Sigmoid colon (tissue), 7 donors: ENCODE measurements around the gene CUX1. TPM values are rescaled to one million over a fixed set of nuclear protein-coding genes. Genes with fewer than 3 reads are reported as not detected.

Experiments used
- DNase-seq: peaks from one replicate; pipeline ENCODE4 v3.0.0-alpha.2; 2019
- H3K27ac ChIP-seq, 4 donors: fragments of 200-600 bp; sonication (generic); one replicate each; pipeline ENCODE4 v1.5.1; 2016 to 2019; ENCODE audit warnings: mild to moderate bottlenecking in 1 of 4
- H3K27me3 ChIP-seq, 3 donors: fragments of 200-600 bp; sonication (generic); one replicate each; pipeline ENCODE4 v1.5.1; 2019; ENCODE audit warnings: mild to moderate bottlenecking in 1 of 3
- H3K36me3 ChIP-seq, 4 donors: fragments of 200-600 bp; sonication (generic); one replicate each; pipeline ENCODE4 v1.5.1; 2016 to 2019
- H3K4me1 ChIP-seq, 4 donors: fragments of 200-600 bp; sonication (generic); one replicate each; pipeline ENCODE4 v1.5.1; 2017 to 2019
- H3K4me3 ChIP-seq, 4 donors: fragments of 200-600 bp; sonication (generic); one replicate each; pipeline ENCODE4 v1.5.1; 2017 to 2019; ENCODE audit warnings: mild to moderate bottlenecking in 2 of 4, moderate library complexity in 1 of 4
- H3K9me3 ChIP-seq, 4 donors: fragments of 200-600 bp in 3 of 4; sonication (generic) in 3 of 4; one replicate each; pipeline versions ENCODE4 v1.5.1 to v1.6.1; 2013 to 2019
- EP300 ChIP-seq, 4 donors: sonication (generic); formaldehyde crosslinking; IDR thresholded peaks; one replicate each; pipeline ENCODE4 v1.6.1; 2017; ENCODE audit warnings: antibody characterized with exemption in 4 of 4
- POLR2A ChIP-seq, 2 donors: fragments of 450-650 bp; IDR thresholded peaks; one replicate each; pipeline ENCODE4 v1.6.1; 2016; ENCODE audit warnings: antibody characterized with exemption in 2 of 2, mild to moderate bottlenecking in 2 of 2, moderate library complexity in 2 of 2
- POLR2AphosphoS5 ChIP-seq, 4 donors: sonication (generic); formaldehyde crosslinking; IDR thresholded peaks; one replicate each; pipeline ENCODE4 v1.6.1; 2017; ENCODE audit warnings: antibody characterized with exemption in 4 of 4
- WGBS, 2 donors: extraction: QIAGEN DNeasy Blood & Tissue Kit; methylation state at CpG; one replicate each; pipeline ENCODE4 v1.1.7; 2013; 5-methylcytosine and 5-hydroxymethylcytosine counted together
- intact Hi-C: fragments of 100-400 bp; cut with DNase I; formaldehyde crosslinking; loops from one replicate; pipeline ENCODE4 v1.15.1; 2023
- polyA plus RNA-seq, 3 donors: library from polyadenylated mRNA; stranded (reverse); fragments of 200-250 nt; gene quantifications; one replicate each; pipeline ENCODE4 v1.2.3, GENCODE V29; 2013
- total RNA-seq, 4 donors: library from RNA; depleted of rRNA; stranded (reverse); fragments of >200 nt; gene quantifications; one replicate each; pipeline ENCODE4 v1.1.0, GENCODE V29; 2016
- TF ChIP-seq, protein P1 (sequence below), 4 experiments: fragments of 450-650 bp in 3 of 4; fragments of 200-600 bp in 1 of 4; IDR thresholded peaks; one replicate each; pipeline ENCODE4 v1.5.1; 2016 to 2019; ENCODE audit warnings: antibody characterized with exemption in 4 of 4, mild to moderate bottlenecking in 3 of 4, moderate library complexity in 2 of 4
- donor health status: healthy with polysubstance abuse.
- donor health status: Bipolar disorder and iron deficiency.
- donor health status: healthy.

Gene CUX1
- total and polyA plus RNA-seq, 7 donors = 46.7 to 127 (median 49.9) TPM

- H3K9me3 ChIP-seq = no peaks in the 10 kb centered on the region
- no peak overlapping the region for H3K4me3 ChIP-seq
- intact Hi-C loops = no loop called here
- no peaks in the 10 kb centered on the region for H3K36me3 ChIP-seq
- no peaks in the 10 kb centered on the region for H3K27me3 ChIP-seq
- no peak for TF ChIP-seq POLR2A (IDR thresholded peaks at IDR 0.05)
- TF ChIP-seq POLR2AphosphoS5 (IDR thresholded peaks at IDR 0.05) = no peak
- TF ChIP-seq, protein P1, sequence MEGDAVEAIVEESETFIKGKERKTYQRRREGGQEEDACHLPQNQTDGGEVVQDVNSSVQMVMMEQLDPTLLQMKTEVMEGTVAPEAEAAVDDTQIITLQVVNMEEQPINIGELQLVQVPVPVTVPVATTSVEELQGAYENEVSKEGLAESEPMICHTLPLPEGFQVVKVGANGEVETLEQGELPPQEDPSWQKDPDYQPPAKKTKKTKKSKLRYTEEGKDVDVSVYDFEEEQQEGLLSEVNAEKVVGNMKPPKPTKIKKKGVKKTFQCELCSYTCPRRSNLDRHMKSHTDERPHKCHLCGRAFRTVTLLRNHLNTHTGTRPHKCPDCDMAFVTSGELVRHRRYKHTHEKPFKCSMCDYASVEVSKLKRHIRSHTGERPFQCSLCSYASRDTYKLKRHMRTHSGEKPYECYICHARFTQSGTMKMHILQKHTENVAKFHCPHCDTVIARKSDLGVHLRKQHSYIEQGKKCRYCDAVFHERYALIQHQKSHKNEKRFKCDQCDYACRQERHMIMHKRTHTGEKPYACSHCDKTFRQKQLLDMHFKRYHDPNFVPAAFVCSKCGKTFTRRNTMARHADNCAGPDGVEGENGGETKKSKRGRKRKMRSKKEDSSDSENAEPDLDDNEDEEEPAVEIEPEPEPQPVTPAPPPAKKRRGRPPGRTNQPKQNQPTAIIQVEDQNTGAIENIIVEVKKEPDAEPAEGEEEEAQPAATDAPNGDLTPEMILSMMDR (IDR thresholded peaks at IDR 0.05) = no peak
- TF ChIP-seq EP300 (IDR thresholded peaks at IDR 0.05) = no peak
- DNase-seq = no peak
- no peak overlapping the region for H3K27ac ChIP-seq
- 92 to 95% methylated on average over 20 of the region's 20 CpGs for WGBS, 2 donors
- H3K4me1 ChIP-seq = peaks cover 0 to 30% (median 22%) of the 10 kb centered on the region in 4 donors
These were observed 171.7 kb downstream of the CUX1 start for GRCh38 chr7:101989101-101989500.

- Histone ChIP-seq H3K9me3 (no peaks in the 10 kb centered on the region), H3K36me3 (no peaks in the 10 kb centered on the region), H3K27me3 (no peaks in the 10 kb centered on the region), H3K4me3 (no peak overlapping the region), H3K27ac (no peak overlapping the region), H3K4me1 (peaks cover 0 to 12% (median 6%) of the 10 kb centered on the region in 4 donors)
- DNase-seq = no peak
- 53 to 91% methylated on average over 17 of the region's 17 CpGs for WGBS, 2 donors
- TF ChIP-seq POLR2A (IDR thresholded peaks at IDR 0.05) (no peak), POLR2AphosphoS5 (IDR thresholded peaks at IDR 0.05) (no peak), EP300 (IDR thresholded peaks at IDR 0.05) (no peak)
- TF ChIP-seq, protein P1 (IDR thresholded peaks at IDR 0.05) = no peak
- intact Hi-C loops = no loop called here
These were observed 173.5 kb downstream of the CUX1 start for GRCh38 chr7:101990811-101991418.

DNA sequence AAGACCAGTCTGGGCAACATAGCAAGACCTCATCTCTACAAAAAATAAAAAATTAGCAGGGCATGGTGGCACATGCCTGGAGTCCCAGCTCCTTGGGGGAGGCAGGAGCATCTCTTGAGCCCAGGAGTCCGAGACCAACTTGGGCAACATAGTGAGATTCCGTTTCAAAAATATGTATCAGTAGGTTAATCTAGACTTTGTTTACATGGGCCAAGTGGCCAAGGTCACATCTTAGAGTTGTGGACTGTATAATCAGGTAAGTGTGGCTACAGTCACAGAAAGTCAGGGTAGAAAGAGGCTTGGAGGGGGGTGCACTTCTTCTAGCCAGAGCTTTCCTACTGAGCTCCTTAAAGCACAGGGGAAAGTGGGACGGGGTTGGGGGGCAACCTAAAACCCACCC, 174.4 kb downstream of the CUX1 start:
- 81 to 93% methylated on average over 3 of the region's 3 CpGs for WGBS, 2 donors
- H3K4me3 ChIP-seq = no peak overlapping the region
- no peak overlapping the region for H3K27ac ChIP-seq
- TF ChIP-seq POLR2A (IDR thresholded peaks at IDR 0.05) = no peak
- TF ChIP-seq POLR2AphosphoS5 (IDR thresholded peaks at IDR 0.05) = no peak
- TF ChIP-seq EP300 (IDR thresholded peaks at IDR 0.05) = no peak
- TF ChIP-seq, protein P1 (IDR thresholded peaks at IDR 0.05) = no peak
- H3K4me1 ChIP-seq = peaks cover 0 to 3% (median under 1%) of the 10 kb centered on the region in 4 donors
- H3K9me3 ChIP-seq = no peaks in the 10 kb centered on the region
- DNase-seq = no peak
- intact Hi-C loops = no loop called here
- H3K36me3 ChIP-seq = no peaks in the 10 kb centered on the region
- H3K27me3 ChIP-seq = no peaks in the 10 kb centered on the region

DNA sequence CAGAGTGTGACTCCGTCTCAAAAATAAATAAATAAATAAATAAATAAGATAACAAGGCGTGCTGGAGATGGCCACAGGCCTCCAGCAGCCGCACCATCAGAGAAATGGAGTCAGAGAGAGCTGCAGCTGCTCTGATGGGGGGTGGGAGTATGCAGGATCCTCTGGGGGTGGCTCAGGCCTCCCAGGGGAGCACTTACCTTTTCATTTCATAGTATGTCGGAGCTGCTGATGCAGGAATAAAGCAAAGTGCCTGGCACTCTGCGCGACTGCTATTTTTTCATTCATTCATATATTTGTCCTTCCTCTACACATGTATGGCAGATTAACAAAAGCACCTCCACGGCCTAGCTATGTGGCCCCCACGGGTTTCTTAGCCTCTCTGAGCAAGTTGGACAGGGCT, 175.9 kb downstream of the CUX1 start:
- Histone ChIP-seq H3K9me3 (no peaks in the 10 kb centered on the region), H3K4me1 (peaks cover 0 to 8% (median 3%) of the 10 kb centered on the region in 4 donors), H3K27me3 (no peaks in the 10 kb centered on the region), H3K27ac (no peak overlapping the region), H3K4me3 (no peak overlapping the region), H3K36me3 (no peaks in the 10 kb centered on the region)
- no peak for DNase-seq
- TF ChIP-seq, protein P1 (IDR thresholded peaks at IDR 0.05) = no peak
- TF ChIP-seq POLR2AphosphoS5 (IDR thresholded peaks at IDR 0.05) (no peak), EP300 (IDR thresholded peaks at IDR 0.05) (no peak), POLR2A (IDR thresholded peaks at IDR 0.05) (no peak)
- WGBS, 2 donors = 83 to 97% methylated on average over 8 of the region's 8 CpGs
- intact Hi-C loops = no loop called here

- H3K27me3 ChIP-seq = no peaks in the 10 kb centered on the region
- H3K27ac ChIP-seq = no peak overlapping the region
- H3K4me3 ChIP-seq = no peak overlapping the region
- TF ChIP-seq EP300 (IDR thresholded peaks at IDR 0.05) (no peak), POLR2A (IDR thresholded peaks at IDR 0.05) (no peak), POLR2AphosphoS5 (IDR thresholded peaks at IDR 0.05) (no peak)
- TF ChIP-seq, protein P1 (IDR thresholded peaks at IDR 0.05) = no peak
- no peaks in the 10 kb centered on the region for H3K9me3 ChIP-seq
- H3K36me3 ChIP-seq = no peaks in the 10 kb centered on the region
- peaks cover 0 to 13% (median 6%) of the 10 kb centered on the region in 4 donors for H3K4me1 ChIP-seq
- no peak for DNase-seq
- intact Hi-C loops = no loop called here
- 64 to 93% methylated on average over 5 of the region's 5 CpGs for WGBS, 2 donors
These were observed 177.7 kb downstream of the CUX1 start for GRCh38 chr7:101995121-101995520.
